ENCODE data around the gene NTMT1. TPM values are rescaled to one million over a fixed set of nuclear protein-coding genes. Genes with fewer than 3 reads are reported as not detected.

The NTMT1 gene
- total and polyA plus RNA-seq, 4 donors: 14.3 to 54.7 (median 33.2) TPM

GRCh38 chr9:129676975-129677374, 51.0 kb downstream of the NTMT1 start:
- WGBS, 2 donors: 79 to 89% methylated on average over 12 of the region's 12 CpGs
- Histone ChIP-seq H3K4me1 (ENCODE audit: control insufficient read depth in 5 of 5, insufficient read depth in 5 of 5, low read length in 5 of 5) (no peaks in the 10 kb centered on the region), H3K36me3 (ENCODE audit: control insufficient read depth in 4 of 4, insufficient read depth in 4 of 4, low read length in 4 of 4) (no peaks in the 10 kb centered on the region), H3K27me3 (ENCODE audit: control insufficient read depth in 3 of 3, insufficient read depth in 3 of 3, low read length in 2 of 3) (peaks cover 0 to 19% (median 0%) of the 10 kb centered on the region in 3 donors), H3K9ac (ENCODE audit: insufficient read depth in 1 of 2, low read length in 2 of 2) (no peak overlapping the region), H3K9me3 (ENCODE audit: control insufficient read depth in 4 of 4, insufficient read depth in 3 of 4, low read length in 3 of 4) (no peaks in the 10 kb centered on the region), H3K27ac (ENCODE audit: low read depth in 1 of 2, low read length in 1 of 2) (no peak overlapping the region), H3K4me3 (no peak overlapping the region)
- TF ChIP-seq, protein P1, sequence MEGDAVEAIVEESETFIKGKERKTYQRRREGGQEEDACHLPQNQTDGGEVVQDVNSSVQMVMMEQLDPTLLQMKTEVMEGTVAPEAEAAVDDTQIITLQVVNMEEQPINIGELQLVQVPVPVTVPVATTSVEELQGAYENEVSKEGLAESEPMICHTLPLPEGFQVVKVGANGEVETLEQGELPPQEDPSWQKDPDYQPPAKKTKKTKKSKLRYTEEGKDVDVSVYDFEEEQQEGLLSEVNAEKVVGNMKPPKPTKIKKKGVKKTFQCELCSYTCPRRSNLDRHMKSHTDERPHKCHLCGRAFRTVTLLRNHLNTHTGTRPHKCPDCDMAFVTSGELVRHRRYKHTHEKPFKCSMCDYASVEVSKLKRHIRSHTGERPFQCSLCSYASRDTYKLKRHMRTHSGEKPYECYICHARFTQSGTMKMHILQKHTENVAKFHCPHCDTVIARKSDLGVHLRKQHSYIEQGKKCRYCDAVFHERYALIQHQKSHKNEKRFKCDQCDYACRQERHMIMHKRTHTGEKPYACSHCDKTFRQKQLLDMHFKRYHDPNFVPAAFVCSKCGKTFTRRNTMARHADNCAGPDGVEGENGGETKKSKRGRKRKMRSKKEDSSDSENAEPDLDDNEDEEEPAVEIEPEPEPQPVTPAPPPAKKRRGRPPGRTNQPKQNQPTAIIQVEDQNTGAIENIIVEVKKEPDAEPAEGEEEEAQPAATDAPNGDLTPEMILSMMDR (IDR thresholded peaks at IDR 0.05; ENCODE audit: control extremely low read depth, extremely low read depth): no peak
- ATAC-seq (ENCODE audit: insufficient read depth, low FRiP score) (no peak), DNase-seq (no peak)

DNA sequence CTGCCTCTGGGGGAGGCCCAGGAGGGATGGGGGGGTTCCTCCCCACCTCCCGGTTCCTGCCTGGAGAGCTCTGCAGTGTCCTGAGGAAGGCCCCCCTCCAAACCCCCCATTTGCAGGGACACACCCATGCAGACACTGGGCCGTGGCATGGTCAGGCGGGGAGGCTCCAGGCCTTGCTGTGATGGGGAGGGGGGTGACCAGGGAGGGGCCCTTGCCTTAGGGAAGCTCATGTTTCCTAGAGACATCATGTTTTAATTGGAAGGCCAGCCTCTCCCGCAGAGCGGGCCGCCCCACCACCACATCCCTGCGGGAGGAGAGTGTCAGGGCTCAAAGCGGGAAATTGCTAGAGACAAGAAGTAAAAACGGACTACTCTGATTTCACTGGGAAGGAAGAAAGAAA, 51.5 kb downstream of the NTMT1 start:
- no peak for DNase-seq
- Histone ChIP-seq H3K27me3 (ENCODE audit: control insufficient read depth in 3 of 3, insufficient read depth in 3 of 3, low read length in 2 of 3) (peaks cover 0 to 19% (median 0%) of the 10 kb centered on the region in 3 donors), H3K4me1 (ENCODE audit: control insufficient read depth in 5 of 5, insufficient read depth in 5 of 5, low read length in 5 of 5) (no peaks in the 10 kb centered on the region), H3K27ac (ENCODE audit: low read depth in 1 of 2, low read length in 1 of 2) (no peak overlapping the region), H3K9me3 (ENCODE audit: control insufficient read depth in 4 of 4, insufficient read depth in 3 of 4, low read length in 3 of 4) (no peaks in the 10 kb centered on the region), H3K9ac (ENCODE audit: insufficient read depth in 1 of 2, low read length in 2 of 2) (no peak overlapping the region), H3K4me3 (no peak overlapping the region), H3K36me3 (ENCODE audit: control insufficient read depth in 4 of 4, insufficient read depth in 4 of 4, low read length in 4 of 4) (no peaks in the 10 kb centered on the region)
- no peak for ATAC-seq (ENCODE audit: insufficient read depth, low FRiP score)
- WGBS, 2 donors: 55 to 78% methylated on average over 9 of the region's 9 CpGs
- TF ChIP-seq, protein P1 (IDR thresholded peaks at IDR 0.05; ENCODE audit: control extremely low read depth, extremely low read depth): no peak

GRCh38 chr9:129678844-129679243, 52.9 kb downstream of the NTMT1 start:
- Histone ChIP-seq H3K9me3 (ENCODE audit: control insufficient read depth in 4 of 4, insufficient read depth in 3 of 4, low read length in 3 of 4) (no peaks in the 10 kb centered on the region), H3K4me3 (no peak overlapping the region), H3K36me3 (ENCODE audit: control insufficient read depth in 4 of 4, insufficient read depth in 4 of 4, low read length in 4 of 4) (no peaks in the 10 kb centered on the region), H3K4me1 (ENCODE audit: control insufficient read depth in 5 of 5, insufficient read depth in 5 of 5, low read length in 5 of 5) (no peaks in the 10 kb centered on the region), H3K27me3 (ENCODE audit: control insufficient read depth in 3 of 3, insufficient read depth in 3 of 3, low read length in 2 of 3) (peaks cover 0 to 19% (median 0%) of the 10 kb centered on the region in 3 donors), H3K9ac (ENCODE audit: insufficient read depth in 1 of 2, low read length in 2 of 2) (no peak overlapping the region), H3K27ac (ENCODE audit: low read depth in 1 of 2, low read length in 1 of 2) (no peak overlapping the region)
- WGBS, 2 donors: 71 to 88% methylated on average over 9 of the region's 9 CpGs
- ATAC-seq (ENCODE audit: insufficient read depth, low FRiP score) (no peak), DNase-seq (no peak)
- TF ChIP-seq, protein P1 (IDR thresholded peaks at IDR 0.05; ENCODE audit: control extremely low read depth, extremely low read depth): no peak

- 69 to 81% methylated on average over 9 of the region's 9 CpGs for WGBS, 2 donors
- Histone ChIP-seq H3K9ac (ENCODE audit: insufficient read depth in 1 of 2, low read length in 2 of 2) (no peak overlapping the region), H3K36me3 (ENCODE audit: control insufficient read depth in 4 of 4, insufficient read depth in 4 of 4, low read length in 4 of 4) (no peaks in the 10 kb centered on the region), H3K4me3 (no peak overlapping the region), H3K27me3 (ENCODE audit: control insufficient read depth in 3 of 3, insufficient read depth in 3 of 3, low read length in 2 of 3) (peaks cover 0 to 19% (median 0%) of the 10 kb centered on the region in 3 donors), H3K9me3 (ENCODE audit: control insufficient read depth in 4 of 4, insufficient read depth in 3 of 4, low read length in 3 of 4) (no peaks in the 10 kb centered on the region), H3K4me1 (ENCODE audit: control insufficient read depth in 5 of 5, insufficient read depth in 5 of 5, low read length in 5 of 5) (no peaks in the 10 kb centered on the region), H3K27ac (ENCODE audit: low read depth in 1 of 2, low read length in 1 of 2) (no peak overlapping the region)
- ATAC-seq (ENCODE audit: insufficient read depth, low FRiP score): no peak
- TF ChIP-seq, protein P1 (IDR thresholded peaks at IDR 0.05; ENCODE audit: control extremely low read depth, extremely low read depth): no peak
- no peak for DNase-seq
These were observed 53.6 kb downstream of the NTMT1 start for GRCh38 chr9:129679537-129679936.
